Medulla oblongata (tissue), 1 donor: ENCODE results near the gene GUCA2B.

Experiments
- DNase-seq: peaks from one replicate; pipeline ENCODE4 v3.0.0-alpha.2; 2015; ENCODE audit errors: extremely low spot score

Gene GUCA2B

DNA sequence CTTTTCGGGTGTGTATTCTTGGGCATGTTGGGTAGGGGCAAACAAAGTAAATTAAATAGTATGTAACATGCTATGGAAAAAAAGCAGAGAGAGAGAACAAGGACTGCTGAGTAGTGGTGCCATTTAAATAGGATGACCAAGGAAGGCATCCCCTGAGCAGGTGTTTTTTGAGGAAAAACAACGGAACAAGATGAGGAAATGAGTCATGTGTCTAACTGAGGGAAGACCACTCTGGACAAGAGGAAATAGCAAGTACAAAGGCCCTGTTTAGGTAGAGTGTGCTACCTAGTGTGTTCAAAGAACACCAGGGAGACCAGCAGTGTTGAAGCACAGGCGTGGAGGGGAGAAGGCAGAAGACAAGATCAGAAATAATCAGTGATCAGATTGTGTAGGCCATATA lies 31.4 kb downstream of the GUCA2B start:
- DNase-seq: no peak

DNA sequence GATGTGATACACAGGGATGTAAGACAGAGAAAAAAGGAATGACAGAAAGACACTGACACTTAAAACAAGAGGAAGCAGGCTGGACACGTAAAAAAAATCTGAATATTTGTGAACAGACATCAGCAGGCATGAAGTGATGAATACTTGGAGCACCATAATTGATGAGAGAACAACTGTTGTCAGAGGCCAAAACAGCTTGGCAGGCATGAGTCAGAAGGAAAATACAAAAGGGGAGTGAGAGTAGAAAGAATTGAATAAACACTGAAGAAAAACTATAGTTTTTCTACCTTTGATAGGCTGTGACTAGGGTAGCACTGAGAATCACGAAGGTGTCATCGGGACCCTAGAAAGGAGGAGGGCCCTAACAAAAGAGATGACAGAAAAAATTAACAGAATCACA lies 32.9 kb downstream of the GUCA2B start:
- DNase-seq: peak; percentile 27

DNA sequence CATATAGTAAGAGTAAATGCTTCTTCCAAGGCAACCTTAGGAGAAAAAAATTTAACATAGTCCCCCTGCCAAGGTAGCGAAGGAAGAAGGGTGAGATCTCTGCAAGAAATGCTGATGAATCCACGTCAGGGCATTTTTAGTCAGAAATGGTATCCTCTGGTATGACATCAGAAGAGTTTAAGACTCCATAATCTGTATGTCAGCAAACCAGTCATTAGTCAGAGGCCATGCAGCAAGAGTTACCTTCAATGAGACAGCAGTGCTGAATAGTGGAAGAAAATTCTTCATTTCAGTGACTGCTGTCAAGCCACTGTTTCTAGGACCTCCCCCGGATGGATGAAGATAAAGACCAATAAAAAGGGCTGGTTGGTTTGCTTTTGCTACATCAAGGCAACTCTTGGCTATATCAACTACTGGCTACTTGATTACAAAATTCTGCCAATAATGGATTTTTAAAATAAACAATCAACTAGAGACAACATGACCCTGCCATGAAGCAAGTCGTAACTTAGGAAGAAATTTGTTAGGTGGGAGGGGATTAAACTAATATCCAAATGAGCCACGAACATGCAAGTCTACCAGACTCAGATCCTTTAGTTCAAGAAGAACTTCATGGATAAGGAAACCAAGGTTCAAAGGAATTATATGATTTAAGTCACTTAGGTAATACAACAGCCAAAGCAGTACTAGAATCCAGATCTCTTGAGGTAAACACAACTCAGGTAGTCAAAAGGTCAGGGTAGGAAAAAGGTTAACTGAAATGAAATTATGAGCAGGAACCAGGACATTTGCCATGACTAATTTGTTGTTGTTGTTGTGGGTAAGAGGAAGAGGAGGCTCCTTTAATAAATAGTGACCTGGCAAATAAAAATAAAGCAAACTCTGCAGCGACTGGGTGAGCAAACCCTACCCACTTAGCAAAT lies 37.0 kb downstream of the GUCA2B start:
- DNase-seq: no peak

DNA sequence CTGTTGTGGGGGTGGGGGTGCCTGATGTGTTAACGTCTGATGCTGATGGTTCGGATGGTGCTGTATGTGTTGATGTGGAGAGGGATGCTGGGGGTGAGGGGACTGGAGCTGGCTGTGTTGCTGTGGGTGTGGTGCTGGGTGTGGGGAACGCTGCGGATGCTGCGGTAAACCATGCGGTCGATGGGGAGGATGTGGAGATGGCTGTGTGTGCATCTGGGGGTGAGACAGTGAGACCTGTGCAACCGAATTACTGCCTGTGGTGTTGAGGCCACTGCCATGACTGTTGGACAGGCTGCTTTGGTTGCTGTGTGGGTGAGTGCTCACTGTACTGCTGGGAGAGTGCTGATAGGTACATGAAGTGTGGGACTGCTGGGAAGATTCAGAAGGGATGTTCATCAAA lies 38.1 kb downstream of the GUCA2B start:
- DNase-seq: no peak

DNA sequence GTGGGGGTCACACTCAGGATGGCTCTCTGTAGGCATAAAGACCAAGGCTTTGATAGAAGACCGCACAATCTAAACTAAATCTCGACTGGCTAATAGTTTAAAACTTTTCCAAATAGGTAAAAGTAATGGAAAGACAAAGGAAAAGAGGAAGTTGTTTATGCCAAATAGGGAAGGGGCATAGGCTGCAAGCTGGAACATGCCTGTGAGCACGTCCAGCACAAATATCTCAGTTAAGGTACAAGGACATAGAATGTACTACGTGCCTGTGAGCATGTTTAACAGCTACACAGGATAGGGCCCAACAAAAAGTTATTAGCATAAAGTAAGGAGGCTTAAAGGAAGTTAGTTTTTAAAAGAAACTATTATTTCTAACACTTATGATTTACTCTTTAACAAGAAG lies 38.9 kb downstream of the GUCA2B start:
- DNase-seq: no peak

DNA sequence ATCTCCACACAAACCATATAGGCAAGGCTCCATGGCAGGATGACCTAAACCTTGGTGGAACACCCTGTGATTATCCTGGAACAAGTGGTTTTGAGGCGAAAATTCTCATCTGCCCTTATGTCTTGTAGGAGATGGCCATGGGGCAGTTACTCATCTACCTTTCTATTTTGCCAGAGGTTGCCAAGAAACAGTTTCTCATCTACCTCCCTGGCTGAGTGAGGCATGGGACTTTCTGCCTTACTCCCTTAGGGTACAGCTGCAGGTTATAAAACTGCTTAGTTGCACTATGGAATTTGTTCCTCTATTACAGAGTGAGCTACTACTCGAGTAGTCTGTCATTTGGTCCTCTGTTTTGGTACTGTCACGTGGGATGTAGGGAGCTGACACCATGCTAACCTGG lies 42.6 kb downstream of the GUCA2B start:
- DNase-seq: no peak

DNA sequence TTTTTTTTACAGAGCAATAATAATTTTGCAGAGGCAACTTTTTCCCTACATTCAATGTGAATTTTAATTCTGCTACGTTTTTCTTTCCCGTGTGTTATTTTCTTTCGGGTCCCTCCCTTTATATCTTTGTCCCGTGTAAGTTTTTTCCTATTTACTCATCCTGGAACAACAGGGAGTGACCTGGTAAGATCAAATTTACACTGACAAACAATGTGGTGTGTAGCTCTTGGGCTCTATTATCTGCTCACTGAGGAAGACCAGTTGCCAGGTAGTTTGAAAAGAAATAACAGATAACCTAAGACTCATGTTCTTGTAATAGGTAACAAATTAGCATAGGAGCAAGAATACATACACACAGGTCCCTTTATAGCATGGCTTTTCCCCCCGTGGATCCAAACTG lies 45.0 kb downstream of the GUCA2B start:
- DNase-seq: no peak

DNA sequence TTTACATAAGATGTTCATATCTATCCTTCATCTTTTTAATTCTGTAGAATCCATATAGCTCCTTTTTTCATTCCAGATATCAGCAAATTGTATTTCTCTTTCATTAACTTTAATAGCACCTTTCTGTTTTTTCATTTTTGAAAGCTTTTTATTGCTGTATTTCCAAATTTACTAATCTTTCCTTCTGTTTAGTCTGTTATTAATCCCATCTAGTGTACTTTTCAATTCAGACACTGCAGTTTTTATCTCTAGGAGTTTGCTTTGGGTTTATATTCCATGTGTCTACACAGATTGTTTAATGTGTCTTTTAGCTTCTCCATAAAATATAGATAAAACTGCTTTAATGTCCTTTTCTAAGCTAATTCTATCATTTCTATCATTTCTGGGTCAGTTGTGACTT lies 48.8 kb downstream of the GUCA2B start:
- DNase-seq: no peak
